ENCODE data around the gene HS6ST1.

- TF ChIP-seq PATZ1 (CRISPR knock-in tag; IDR thresholded peaks at IDR 0.05; ENCODE audit: borderline replicate concordance) (no peak), ZNF565 (CRISPR knock-in tag; conservative IDR thresholded peaks at IDR 0.05; ENCODE audit: low read depth) (no peak), ZFP30 (CRISPR knock-in tag; IDR thresholded peaks at IDR 0.05) (no peak), ZC3H10 (CRISPR knock-in tag; IDR thresholded peaks at IDR 0.05) (no peak), ARNTL (CRISPR knock-in tag; IDR thresholded peaks at IDR 0.05; ENCODE audit: borderline replicate concordance, low read depth) (no peak), POU6F1 (CRISPR knock-in tag; IDR thresholded peaks at IDR 0.05; ENCODE audit: borderline replicate concordance, low read depth) (no peak), TOX (CRISPR knock-in tag; IDR thresholded peaks at IDR 0.05; ENCODE audit: borderline replicate concordance) (no peak), CREB5 (CRISPR knock-in tag; IDR thresholded peaks at IDR 0.05; ENCODE audit: low read depth) (no peak), GLIS3 (CRISPR knock-in tag; IDR thresholded peaks at IDR 0.05) (no peak), TCF4 (CRISPR knock-in tag; IDR thresholded peaks at IDR 0.05; ENCODE audit: borderline replicate concordance) (no peak)
Observed at GRCh38 chr2:128362889-128363228, 44.2 kb upstream of the HS6ST1 start.
